K562 (cell line): ENCODE measurements around the gene VWA5B1. TPM values are rescaled to one million over a fixed set of nuclear protein-coding genes. Genes with fewer than 3 reads are reported as not detected.

Experiments
- ATAC-seq: fragments of 200-7000 bp; cut with Tn5 transposase; 3 replicates; pipeline ENCODE4 v1.9.1; 2020; ENCODE audit warnings: moderate library complexity
- BruUV-seq: library from RNA; stranded (reverse); fragments of 400-500 nt; replicated peaks from 2 replicates; lab custom pipeline; 2021; lab: Mats Ljungman, UMichigan
- CTCF ChIA-PET: fragments of 300-600 bp; formaldehyde crosslinking; extraction: SDS; loops from one replicate; lab custom pipeline; 2021; ENCODE audit warnings: low intra/inter-chr PET ratio; lab: Yijun Ruan, JAX
- POLR2A ChIA-PET: fragments of 300-600, 350-650 bp; sonication (Branson Sonifier 250); formaldehyde crosslinking; extraction: SDS; loops from one replicate; lab custom pipeline; 2021; ENCODE audit warnings: antibody characterized with exemption, inconsistent platforms; lab: Yijun Ruan, JAX
- DNase-seq, 4 experiments: peaks; one replicate each; pipeline versions ENCODE4 v3.0.0 to v3.0.0-alpha.2; 2011 to 2018; ENCODE audit warnings: low spot score in 3 of 4, mixed read lengths in 3 of 4; ENCODE audit errors: extremely low read depth in 1 of 4
- FAIRE-seq: peaks from 2 replicates; lab custom pipeline; 2011; peaks lifted over from hg19 to GRCh38; lab: Jason Lieb, UNC
- H2AFZ ChIP-seq: 2 replicates; pipeline ENCODE4 v1.6.0; 2011; ENCODE audit warnings: low read depth, low read length, control low read depth, inconsistent platforms
- H3K27ac ChIP-seq: fragments of 200-600 bp; 3 replicates; pipeline ENCODE4 v1.8.0; 2011; ENCODE audit warnings: low read depth, mild to moderate bottlenecking, control low read depth, inconsistent platforms, low read length, moderate library complexity, mixed read lengths; ENCODE audit errors: extremely low read depth
- H3K27me3 ChIP-seq, 2 experiments: fragments of 300-600 bp in 1 of 2; 2 replicates in 1 of 2; 3 replicates in 1 of 2; pipeline versions ENCODE4 v1.6.0 to v1.8.0; 2011; ENCODE audit warnings: inconsistent platforms in 2 of 2, low read length in 2 of 2, mild to moderate bottlenecking in 1 of 2, mixed read lengths in 1 of 2, moderate library complexity in 1 of 2; ENCODE audit not compliant: control insufficient read depth in 2 of 2, insufficient read depth in 2 of 2
- H3K36me3 ChIP-seq: fragments of 300-600 bp; 3 replicates; pipeline ENCODE4 v1.8.0; 2011; ENCODE audit warnings: mild to moderate bottlenecking, low read length, inconsistent platforms; ENCODE audit not compliant: control insufficient read depth, insufficient read depth
- H3K4me1 ChIP-seq, 2 experiments: fragments of 200-600 bp in 1 of 2; replicated peaks in 1 of 2; 2 replicates in 1 of 2; 3 replicates in 1 of 2; pipeline versions ENCODE4 v1.5.1 to v1.8.0; 2011; ENCODE audit warnings: inconsistent platforms in 2 of 2, low read length in 2 of 2, mild to moderate bottlenecking in 1 of 2, mixed read lengths in 1 of 2, moderate library complexity in 1 of 2; ENCODE audit not compliant: control insufficient read depth in 2 of 2, insufficient read depth in 2 of 2
- H3K4me2 ChIP-seq: 2 replicates; pipeline ENCODE4 v1.6.1; 2011; ENCODE audit warnings: low read length, control low read depth, inconsistent platforms, mixed read lengths; ENCODE audit not compliant: insufficient read depth
- H3K4me3 ChIP-seq: fragments of 200-600 bp; sonication (generic), shearing (Covaris generic); 2 replicates; pipeline ENCODE4 v1.5.1; 2016; ENCODE audit warnings: control low read depth, inconsistent platforms
- H3K79me2 ChIP-seq: fragments of 200-600 bp; 3 replicates; pipeline ENCODE4 v1.8.0; 2011; ENCODE audit warnings: low read length, inconsistent platforms; ENCODE audit not compliant: control insufficient read depth, insufficient read depth
- H3K9ac ChIP-seq, 2 experiments: 2 replicates each; pipeline versions ENCODE4 v1.6.0 to v1.6.1; 2011; ENCODE audit warnings: low read depth in 2 of 2, low read length in 2 of 2, control low read depth in 1 of 2, inconsistent platforms in 1 of 2, mild to moderate bottlenecking in 1 of 2, mixed read lengths in 1 of 2; ENCODE audit not compliant: insufficient read depth in 1 of 2
- H3K9me1 ChIP-seq: one replicate; pipeline ENCODE4 v1.6.0; 2011; ENCODE audit warnings: inconsistent platforms, mild to moderate bottlenecking, low read length, moderate library complexity; ENCODE audit not compliant: control insufficient read depth, insufficient read depth
- H3K9me3 ChIP-seq: replicated peaks from 2 replicates; pipeline ENCODE4 v1.5.1; 2011; ENCODE audit warnings: low read depth, low read length, inconsistent platforms; ENCODE audit not compliant: control insufficient read depth, insufficient read depth
- H4K20me1 ChIP-seq: replicated peaks from 2 replicates; pipeline ENCODE4 v1.6.1; 2011; ENCODE audit warnings: low read length, inconsistent platforms, mixed read lengths; ENCODE audit not compliant: control insufficient read depth, insufficient read depth
- NCOA6 ChIP-seq: fragments of 450-650 bp; IDR thresholded peaks from 2 replicates; pipeline ENCODE4 v1.6.1; 2017; ENCODE audit warnings: mild to moderate bottlenecking
- SMARCB1 ChIP-seq: IDR thresholded peaks from 2 replicates; pipeline ENCODE4 v1.6.1; 2011; ENCODE audit warnings: improper control_type of control experiment, low read depth; ENCODE audit not compliant: insufficient read length
- ZNF263 ChIP-seq: sonication (generic); formaldehyde crosslinking; IDR thresholded peaks from 2 replicates; pipeline ENCODE4 v1.8.0; 2022; ENCODE audit warnings: mild to moderate bottlenecking, missing genetic modification reagents, borderline replicate concordance
- ZNF695 ChIP-seq: fragments of 450-650 bp; formaldehyde crosslinking; IDR thresholded peaks from 2 replicates; pipeline ENCODE4 v1.4.0; 2020; ENCODE audit warnings: mild to moderate bottlenecking, moderate library complexity
- WGBS: fragments of 100-300 bp; shearing (Covaris generic); methylation state at CpG from one replicate; pipeline ENCODE4 v1.1.6; 2016; ENCODE audit warnings: low coverage, mixed read lengths; ENCODE audit not compliant: insufficient coverage; ENCODE audit errors: missing lambda C conversion rate; 5-methylcytosine and 5-hydroxymethylcytosine counted together
- in situ Hi-C: fragments of 300-500 bp; cut with MboI; formaldehyde crosslinking; loops from 4 replicates; pipeline ENCODE4 v1.15.0; 2018; ENCODE audit warnings: inconsistent platforms, mixed read lengths
- intact Hi-C: fragments of 100-400 bp; cut with micrococcal nuclease; formaldehyde crosslinking; loops from 2 replicates; pipeline ENCODE4 v1.14.2; 2022
- polyA plus RNA-seq, 8 experiments: library from polyadenylated mRNA; depleted of rRNA in 4 of 8; stranded (reverse) in 5 of 8; unstranded in 3 of 8; fragments of >200 nt; fragmentation: Nextera tagmentation in 2 of 8; fragmentation: Illumina TruSeq in 1 of 8; extraction: Ambion mirVana in 2 of 8; extraction: Trizol in 1 of 8; gene quantifications; 2 replicates each; pipeline versions ENCODE4 v1.2.1 to v1.2.3, GENCODE V29; 2011 to 2014; ENCODE audit warnings: inconsistent platforms in 1 of 8, missing spikeins in 1 of 8
- total RNA-seq, 7 experiments: library from RNA; depleted of rRNA in 6 of 7; stranded (reverse); fragments of >200 nt in 6 of 7; fragmentation: Illumina TruSeq in 2 of 7; extraction: Trizol in 2 of 7; gene quantifications; 2 replicates each; pipeline versions ENCODE4 v1.2.1 to v1.2.3, GENCODE V29; 2011 to 2021; ENCODE audit warnings: low replicate concordance in 1 of 7
- TF ChIP-seq, protein P1 (sequence below): fragments of 250-450 bp; sonication (Bioruptor Pico); IDR thresholded peaks from 2 replicates; pipeline ENCODE4 v1.9.0; 2021; ENCODE audit warnings: mild to moderate bottlenecking, inconsistent platforms
- TF ChIP-seq, protein P2 (sequence below), 3 experiments: IDR thresholded peaks in 2 of 3; conservative IDR thresholded peaks in 1 of 3; 2 replicates each; pipeline ENCODE4 v1.5.1; 2011 to 2012; ENCODE audit warnings: low read length in 3 of 3, mild to moderate bottlenecking in 3 of 3, control low read depth in 2 of 3, improper control_type of control experiment in 1 of 3, inconsistent platforms in 1 of 3, low read depth in 1 of 3, mixed read lengths in 1 of 3, moderate library complexity in 1 of 3; ENCODE audit not compliant: insufficient read depth in 2 of 3

Gene VWA5B1
- total and polyA plus RNA-seq, 9 of the 15 experiments (the other 6 are each of a cell fraction or from before 2014, with no cell fraction given): not detected

DNA sequence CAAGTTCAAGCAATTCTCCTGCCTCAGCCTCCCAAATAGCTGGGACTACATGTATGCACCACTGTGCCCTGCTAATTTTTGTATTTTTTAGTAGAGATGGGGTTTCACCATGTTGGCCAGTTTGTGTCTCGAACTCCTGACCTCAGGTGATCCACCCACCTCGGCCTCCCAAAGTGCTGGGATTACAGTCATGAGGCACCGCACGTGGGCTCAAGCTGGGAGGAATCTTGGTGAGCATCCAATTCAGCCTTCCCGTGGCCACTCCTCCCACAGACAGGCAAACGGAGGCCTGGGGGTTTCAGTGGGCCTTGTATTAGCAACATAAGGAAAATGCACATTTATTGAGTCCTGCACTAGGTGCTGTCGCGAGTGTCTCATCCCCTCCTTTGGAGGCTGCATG, 24.5 kb upstream of the VWA5B1 start (continued):
- TF ChIP-seq, protein P1, sequence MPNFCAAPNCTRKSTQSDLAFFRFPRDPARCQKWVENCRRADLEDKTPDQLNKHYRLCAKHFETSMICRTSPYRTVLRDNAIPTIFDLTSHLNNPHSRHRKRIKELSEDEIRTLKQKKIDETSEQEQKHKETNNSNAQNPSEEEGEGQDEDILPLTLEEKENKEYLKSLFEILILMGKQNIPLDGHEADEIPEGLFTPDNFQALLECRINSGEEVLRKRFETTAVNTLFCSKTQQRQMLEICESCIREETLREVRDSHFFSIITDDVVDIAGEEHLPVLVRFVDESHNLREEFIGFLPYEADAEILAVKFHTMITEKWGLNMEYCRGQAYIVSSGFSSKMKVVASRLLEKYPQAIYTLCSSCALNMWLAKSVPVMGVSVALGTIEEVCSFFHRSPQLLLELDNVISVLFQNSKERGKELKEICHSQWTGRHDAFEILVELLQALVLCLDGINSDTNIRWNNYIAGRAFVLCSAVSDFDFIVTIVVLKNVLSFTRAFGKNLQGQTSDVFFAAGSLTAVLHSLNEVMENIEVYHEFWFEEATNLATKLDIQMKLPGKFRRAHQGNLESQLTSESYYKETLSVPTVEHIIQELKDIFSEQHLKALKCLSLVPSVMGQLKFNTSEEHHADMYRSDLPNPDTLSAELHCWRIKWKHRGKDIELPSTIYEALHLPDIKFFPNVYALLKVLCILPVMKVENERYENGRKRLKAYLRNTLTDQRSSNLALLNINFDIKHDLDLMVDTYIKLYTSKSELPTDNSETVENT (CRISPR knock-in tag): no peak
- TF ChIP-seq NCOA6: no peak
- TF ChIP-seq ZNF695 (CRISPR knock-in tag): no peak
- TF ChIP-seq ZNF263 (CRISPR knock-in tag): no peak

DNA sequence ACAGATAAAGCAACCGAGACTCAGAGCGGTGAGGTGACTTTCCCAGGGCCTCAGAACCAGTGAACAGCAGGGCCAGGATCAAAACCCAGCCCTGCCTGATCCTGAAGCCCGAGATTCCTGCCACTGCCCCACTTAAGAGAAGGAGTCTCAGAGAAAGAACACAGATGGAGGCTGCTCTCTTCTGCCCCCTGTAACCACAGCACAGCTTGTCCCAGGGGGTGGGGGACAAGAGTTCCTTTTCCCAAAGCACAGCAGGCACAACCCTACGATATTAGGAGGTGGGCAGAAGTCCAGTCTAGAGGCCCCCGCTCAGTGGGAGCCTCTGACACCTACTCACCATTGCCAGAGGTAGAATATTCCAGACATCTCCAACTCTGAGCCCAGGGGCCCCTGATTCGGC, 24.0 kb upstream of the VWA5B1 start:
- Histone ChIP-seq H3K4me3 (no peak overlapping the region), H3K9me1 (no peaks in the 10 kb centered on the region), H3K79me2 (no peaks in the 10 kb centered on the region), H3K9ac (no peak overlapping the region), H3K36me3 (no peaks in the 10 kb centered on the region)
- FAIRE-seq (no peak), ATAC-seq (no peak; the same call in 2 of the 3 replicates)
- WGBS: 0% methylated on average over 6 of the region's 6 CpGs
- no peak for TF ChIP-seq SMARCB1
- TF ChIP-seq, protein P2, sequence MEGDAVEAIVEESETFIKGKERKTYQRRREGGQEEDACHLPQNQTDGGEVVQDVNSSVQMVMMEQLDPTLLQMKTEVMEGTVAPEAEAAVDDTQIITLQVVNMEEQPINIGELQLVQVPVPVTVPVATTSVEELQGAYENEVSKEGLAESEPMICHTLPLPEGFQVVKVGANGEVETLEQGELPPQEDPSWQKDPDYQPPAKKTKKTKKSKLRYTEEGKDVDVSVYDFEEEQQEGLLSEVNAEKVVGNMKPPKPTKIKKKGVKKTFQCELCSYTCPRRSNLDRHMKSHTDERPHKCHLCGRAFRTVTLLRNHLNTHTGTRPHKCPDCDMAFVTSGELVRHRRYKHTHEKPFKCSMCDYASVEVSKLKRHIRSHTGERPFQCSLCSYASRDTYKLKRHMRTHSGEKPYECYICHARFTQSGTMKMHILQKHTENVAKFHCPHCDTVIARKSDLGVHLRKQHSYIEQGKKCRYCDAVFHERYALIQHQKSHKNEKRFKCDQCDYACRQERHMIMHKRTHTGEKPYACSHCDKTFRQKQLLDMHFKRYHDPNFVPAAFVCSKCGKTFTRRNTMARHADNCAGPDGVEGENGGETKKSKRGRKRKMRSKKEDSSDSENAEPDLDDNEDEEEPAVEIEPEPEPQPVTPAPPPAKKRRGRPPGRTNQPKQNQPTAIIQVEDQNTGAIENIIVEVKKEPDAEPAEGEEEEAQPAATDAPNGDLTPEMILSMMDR (IDR thresholded peaks at IDR 0.05 in 2 of 3, conservative IDR thresholded peaks at IDR 0.05 in 1 of 3; ENCODE audit: insufficient read depth in 2 of 3, low read depth in 1 of 3, low read length in 3 of 3): 0 out of 6 replicates have a peak, but pooled peaks of 1 of the 3 experiments have one; percentile 7
- TF ChIP-seq, all 486 proteins: peak for 1
- intact Hi-C loops (no loop called here), in situ Hi-C loops (no loop called here)
- H2AFZ ChIP-seq: no peak overlapping the region
- H3K9me3 ChIP-seq: no peaks in the 10 kb centered on the region
- CTCF ChIA-PET: no interaction called here
- H4K20me1 ChIP-seq: no peaks in the 10 kb centered on the region
- no peak overlapping the region for H3K4me2 ChIP-seq
- no TSS peak for BruUV-seq
- POLR2A ChIA-PET: interaction anchor here (1.2 to 1.9 kb wide), 2 partner anchors 9 to 11 kb away, joined by 4 read pairs; no protein-coding TSS in a partner anchor
- no peak overlapping the region for H3K27ac ChIP-seq
- no peaks in the 10 kb centered on the region for H3K4me1 ChIP-seq
- H3K27me3 ChIP-seq: peaks cover 16 to 47% of the 10 kb centered on the region in 2 experiments
- no peak for DNase-seq
